Glomerular visceral epithelial cell (primary cell): ENCODE data around the gene PKHD1.
A peak's percentile ranks its signal among the peaks of the same experiment; 100 is the strongest.
"Not testable (repeated sequence)": the region's sequence is repeated elsewhere in the genome, so short reads cannot be mapped to it uniquely, and the experiment has no call there.

ENCODE experiments used
- DNase-seq: peaks from one replicate; pipeline ENCODE4 v3.0.0-alpha.2; 2016; ENCODE audit errors: extremely low spot score

Gene PKHD1

DNA sequence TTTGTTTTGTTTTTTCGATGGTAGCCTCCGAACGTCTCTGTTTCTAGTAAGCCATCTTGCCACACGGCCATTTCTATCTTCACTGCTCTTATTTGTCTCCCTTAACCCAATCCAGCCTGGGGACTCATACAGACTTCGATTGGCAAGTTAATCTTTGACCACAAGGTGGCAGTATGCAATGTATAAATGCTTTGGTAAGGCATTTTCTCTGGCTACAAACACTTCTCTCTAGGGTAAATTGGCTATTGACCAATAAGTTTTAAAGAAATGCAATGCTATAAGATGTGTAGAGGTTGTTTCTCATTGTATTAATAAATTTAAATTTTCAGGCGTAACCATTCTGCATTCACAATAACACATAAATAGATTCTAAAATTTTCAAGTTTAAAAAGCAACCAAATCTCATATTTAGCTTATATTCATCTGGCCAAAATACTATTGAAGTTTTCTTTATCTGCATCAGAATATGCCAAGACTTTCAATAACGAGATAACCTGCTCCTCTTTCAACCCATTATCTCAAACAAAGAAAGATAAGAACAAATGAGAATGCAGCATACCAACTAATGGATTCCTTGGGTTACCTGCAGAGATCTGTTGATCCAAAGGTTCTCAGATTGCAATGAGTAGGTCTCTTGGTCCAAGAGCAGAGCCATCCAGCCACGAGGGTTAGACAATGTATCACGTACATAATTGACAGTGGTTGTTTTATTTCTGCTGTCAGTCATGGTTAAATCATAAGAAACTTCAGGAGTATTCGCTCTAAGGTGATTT is 231.9 kb downstream of the PKHD1 start:
- DNase-seq: peak; percentile 51

GRCh38 chr6:51854876-51855275 is 232.5 kb downstream of the PKHD1 start:
- DNase-seq: no peak

- DNase-seq: no peak
Observed at GRCh38 chr6:51854347-51854746, 233.1 kb downstream of the PKHD1 start.

DNA sequence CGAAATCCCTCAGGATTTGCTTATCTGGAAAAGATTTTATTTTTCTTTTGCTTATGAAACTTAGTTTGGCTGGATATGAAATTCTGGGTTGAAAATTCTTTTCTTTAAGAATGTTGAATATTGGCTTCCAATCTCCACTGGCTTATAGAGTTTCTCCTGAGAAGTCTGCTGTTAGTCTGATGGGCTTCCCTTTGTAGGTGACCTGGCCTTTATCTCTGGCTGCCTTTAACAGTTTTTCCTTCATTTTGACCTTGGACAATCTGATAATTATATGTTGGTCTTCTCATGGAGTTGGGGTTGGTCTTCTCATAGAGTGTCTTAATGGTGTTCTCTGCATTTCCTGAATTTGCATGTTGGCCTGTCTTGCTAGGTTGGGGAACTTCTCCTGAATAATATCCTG is 234.3 kb downstream of the PKHD1 start:
- not testable (repeated sequence) for DNase-seq

GRCh38 chr6:51846531-51846930 is 240.9 kb downstream of the PKHD1 start:
- DNase-seq: no peak

DNA sequence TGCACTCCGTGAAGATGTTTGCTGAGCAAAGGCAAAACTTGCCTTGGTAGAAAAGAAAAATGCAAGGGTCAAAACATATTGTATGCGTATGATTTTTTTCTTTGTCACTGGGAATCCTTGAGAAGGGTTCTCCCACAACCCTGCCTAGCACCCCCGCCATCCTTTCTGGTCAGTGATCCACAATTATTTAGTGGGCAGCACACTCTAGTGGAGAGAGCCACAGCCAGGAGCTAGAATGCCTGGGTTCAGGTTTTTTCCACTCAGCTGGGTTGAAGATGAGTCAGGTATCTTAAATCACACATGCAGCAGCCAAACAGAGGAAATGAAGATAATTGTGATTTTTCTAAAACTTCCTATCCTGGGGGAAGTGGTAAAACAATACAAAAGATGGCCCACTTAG is 243.1 kb downstream of the PKHD1 start:
- no peak for DNase-seq

GRCh38 chr6:51843456-51844056 is 243.9 kb downstream of the PKHD1 start:
- DNase-seq: no peak

- DNase-seq: no peak
Observed at GRCh38 chr6:51842804-51843378, 244.5 kb downstream of the PKHD1 start.

GRCh38 chr6:51842061-51842803 is 245.2 kb downstream of the PKHD1 start:
- DNase-seq: no peak

DNA sequence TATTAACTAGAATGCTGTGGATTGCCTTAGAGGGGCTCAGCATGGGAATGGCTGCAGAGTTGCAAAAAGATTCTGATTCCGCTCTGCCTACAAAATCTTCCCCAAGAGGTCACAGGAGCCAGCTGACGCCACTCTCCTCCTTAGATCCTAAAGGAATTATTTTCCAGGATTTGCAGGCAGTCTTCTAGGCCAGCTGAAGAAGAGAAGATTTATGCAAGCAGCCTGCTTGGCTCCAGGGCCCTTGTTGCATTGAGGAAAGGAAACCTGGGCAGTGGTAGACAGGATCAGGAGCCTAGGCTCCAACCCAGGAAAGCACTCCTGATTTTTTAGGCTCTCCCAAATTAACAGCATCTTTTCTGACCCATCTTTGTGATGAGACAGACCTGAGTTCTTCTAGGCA is 245.8 kb downstream of the PKHD1 start:
- no peak for DNase-seq

- DNase-seq: no peak
Observed at GRCh38 chr6:51839726-51840374, 247.6 kb downstream of the PKHD1 start.

- DNase-seq: no peak
Observed at GRCh38 chr6:51830666-51831065, 256.7 kb downstream of the PKHD1 start.

- no peak for DNase-seq
Observed at GRCh38 chr6:51827580-51827979, 259.8 kb downstream of the PKHD1 start.

- DNase-seq: no peak
Observed at GRCh38 chr6:51824940-51825339, 262.5 kb downstream of the PKHD1 start.

DNA sequence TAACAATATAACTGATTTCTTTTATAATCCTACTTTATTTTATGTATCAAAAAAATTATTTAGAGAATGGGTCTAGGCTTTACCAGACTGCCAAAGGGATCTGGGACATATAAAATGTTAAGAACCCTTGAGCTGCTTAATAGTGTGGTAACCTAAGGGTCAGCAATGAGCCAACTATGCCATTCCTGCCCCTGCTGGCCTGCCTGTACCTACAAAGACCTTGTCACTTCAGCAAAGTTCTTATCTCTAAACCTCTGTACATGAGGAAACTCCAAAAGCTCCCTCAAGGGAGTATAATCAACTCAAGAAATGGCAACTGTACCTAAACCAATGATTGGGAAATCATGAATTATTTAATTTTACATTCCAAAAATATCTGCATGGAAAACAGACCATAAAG is 266.9 kb downstream of the PKHD1 start:
- no peak for DNase-seq

GRCh38 chr6:51818520-51819022 is 268.8 kb downstream of the PKHD1 start:
- DNase-seq: no peak

- DNase-seq: no peak
Observed at GRCh38 chr6:51817832-51818231, 269.6 kb downstream of the PKHD1 start.

- DNase-seq: no peak
Observed at GRCh38 chr6:51814418-51814817, 273.0 kb downstream of the PKHD1 start.

- DNase-seq: no peak
Observed at GRCh38 chr6:51813904-51814303, 273.5 kb downstream of the PKHD1 start.

DNA sequence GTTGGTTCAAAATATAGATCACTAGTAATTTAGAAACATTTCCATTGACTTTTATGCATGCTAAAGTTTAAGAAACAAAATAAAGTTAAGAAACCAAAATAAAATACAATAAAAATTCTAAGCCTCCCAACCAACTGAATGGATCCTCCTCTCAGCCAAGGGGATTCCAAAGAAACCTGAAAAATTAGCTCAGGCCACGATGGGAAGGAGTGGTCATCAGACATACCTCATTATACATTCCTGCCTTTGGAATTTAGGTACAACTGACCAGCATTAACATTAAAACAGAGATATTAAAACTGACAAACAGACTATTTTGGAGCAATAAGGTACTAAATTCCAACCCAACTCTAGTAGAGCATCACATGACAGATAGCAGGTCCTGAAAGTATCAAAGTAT is 275.2 kb downstream of the PKHD1 start:
- DNase-seq: no peak

DNA sequence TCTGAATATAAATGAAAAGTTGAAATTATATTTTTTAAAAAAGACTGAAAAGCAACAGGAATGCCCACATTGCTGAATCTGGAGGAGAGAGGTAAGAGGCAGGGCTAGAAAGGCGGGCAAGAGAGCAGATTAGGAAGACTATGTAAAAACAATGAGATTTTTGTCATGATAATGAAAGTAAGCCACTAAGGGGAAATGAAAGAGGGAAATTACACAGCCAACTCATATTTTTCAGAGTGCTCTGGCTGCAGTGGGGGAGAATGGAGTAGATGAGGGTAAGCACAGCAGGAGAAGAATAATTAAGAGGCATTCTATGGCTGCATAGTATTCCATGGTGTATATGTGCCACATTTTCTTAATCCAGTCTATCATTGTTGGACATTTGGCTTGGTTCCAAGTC is 281.9 kb downstream of the PKHD1 start:
- DNase-seq: no peak

- no peak for DNase-seq
Observed at GRCh38 chr6:51800603-51801002, 286.8 kb downstream of the PKHD1 start.
